HG03108 (cell line): ENCODE data around the gene PLEKHM1.

Experiments used
- ATAC-seq: cut with Tn5 transposase; IDR thresholded peaks from one replicate; pipeline ENCODE4 v1.9.1; 2021; ENCODE audit warnings: moderate library complexity; ENCODE audit not compliant: unreplicated experiment

Gene PLEKHM1

GRCh38 chr17:45404870-45405249, 85.7 kb downstream of the PLEKHM1 start:
- ATAC-seq, result no peak

DNA sequence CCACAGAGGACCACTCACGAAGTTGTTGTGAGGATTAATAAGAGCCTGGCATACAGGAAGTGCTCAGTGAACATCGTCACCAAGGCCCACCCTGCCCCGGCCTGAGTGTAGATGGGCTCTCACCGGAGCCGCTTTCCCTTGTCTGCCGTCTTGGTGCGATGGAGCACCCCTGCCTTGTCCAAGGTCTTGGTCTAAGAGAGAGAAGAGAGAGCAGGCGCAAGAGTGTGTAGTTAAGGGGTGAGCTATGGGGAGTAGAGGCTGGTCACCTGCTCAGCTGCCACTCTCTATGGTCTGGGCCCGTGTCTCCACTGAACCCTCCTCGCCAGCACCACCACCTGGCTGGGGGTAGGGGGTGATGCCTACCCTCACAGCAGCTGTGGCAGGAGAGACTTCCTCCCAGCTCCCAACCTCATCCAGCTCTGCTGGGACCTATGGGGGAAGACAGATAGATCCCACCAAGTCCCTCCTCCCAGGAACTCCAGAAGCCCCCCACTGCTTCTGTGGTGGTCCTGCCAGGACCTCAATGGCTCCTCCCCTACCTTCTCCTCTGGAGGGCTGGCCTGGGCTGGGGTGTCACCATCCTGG, 86.5 kb downstream of the PLEKHM1 start:
- ATAC-seq, result no peak

- no peak for ATAC-seq
Observed at GRCh38 chr17:45402916-45403315, 87.6 kb downstream of the PLEKHM1 start.

DNA sequence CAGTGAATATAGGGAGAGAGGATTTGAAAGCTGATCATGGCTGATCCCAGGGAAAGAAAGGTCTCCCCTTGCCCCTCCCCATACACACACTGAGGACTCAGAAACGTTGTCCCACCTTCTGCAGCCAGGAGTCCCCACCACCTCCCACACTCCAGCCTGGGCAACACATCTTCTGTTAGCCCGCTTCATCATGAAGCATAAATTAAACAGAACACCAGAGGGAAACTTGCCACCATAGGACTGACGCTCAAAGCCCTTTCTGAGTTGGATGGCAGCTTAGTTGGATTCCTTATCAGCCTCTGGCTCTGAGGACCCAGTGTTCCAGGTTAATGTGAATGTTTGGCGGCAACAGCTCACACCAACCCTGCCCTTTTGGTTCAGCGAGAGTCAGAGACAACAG, 91.7 kb downstream of the PLEKHM1 start:
- ATAC-seq, result no peak

- ATAC-seq, result no peak
Observed at GRCh38 chr17:45397796-45398195, 92.7 kb downstream of the PLEKHM1 start.

DNA sequence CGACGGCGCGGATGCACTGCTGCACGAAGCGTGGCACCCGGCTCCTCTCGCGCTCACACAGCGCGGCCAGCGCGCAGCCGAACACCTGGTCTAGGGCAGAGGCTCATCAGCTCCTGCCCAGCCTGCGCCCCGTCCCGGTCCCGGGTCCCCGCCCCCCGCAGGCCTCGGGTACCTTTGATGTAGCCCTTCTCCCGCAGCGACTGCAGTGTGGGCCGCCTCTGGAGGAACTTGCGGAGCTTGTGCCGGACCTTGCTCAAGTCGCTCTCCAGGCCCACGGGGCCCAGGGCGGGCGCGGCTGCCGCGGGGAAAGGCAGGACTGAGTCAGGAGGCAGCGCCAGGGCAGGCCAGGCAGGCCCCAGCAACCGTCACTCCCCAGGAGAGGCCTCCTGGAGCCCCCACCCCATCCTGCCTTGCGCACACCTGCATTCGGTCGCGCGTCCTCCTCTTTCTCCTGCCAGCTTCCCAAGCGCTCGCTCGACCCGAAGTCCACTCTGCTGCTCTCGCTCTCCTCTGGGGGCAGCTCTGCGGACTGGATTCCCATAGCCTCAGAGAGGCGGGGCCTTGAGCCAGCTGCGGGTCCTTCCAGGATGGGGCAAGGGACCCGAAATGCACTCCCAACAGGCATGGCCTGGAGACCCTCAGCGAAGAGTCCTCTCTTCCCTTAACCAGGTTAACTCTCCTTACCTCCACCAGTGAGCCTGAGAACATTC, 93.9 kb downstream of the PLEKHM1 start:
- ATAC-seq, result no peak

- ATAC-seq, result no peak
Observed at GRCh38 chr17:45395569-45396415, 94.7 kb downstream of the PLEKHM1 start.

- no peak for ATAC-seq
Observed at GRCh38 chr17:45394913-45395568, 95.5 kb downstream of the PLEKHM1 start.

GRCh38 chr17:45394564-45394912, 96.0 kb downstream of the PLEKHM1 start:
- no peak for ATAC-seq

DNA sequence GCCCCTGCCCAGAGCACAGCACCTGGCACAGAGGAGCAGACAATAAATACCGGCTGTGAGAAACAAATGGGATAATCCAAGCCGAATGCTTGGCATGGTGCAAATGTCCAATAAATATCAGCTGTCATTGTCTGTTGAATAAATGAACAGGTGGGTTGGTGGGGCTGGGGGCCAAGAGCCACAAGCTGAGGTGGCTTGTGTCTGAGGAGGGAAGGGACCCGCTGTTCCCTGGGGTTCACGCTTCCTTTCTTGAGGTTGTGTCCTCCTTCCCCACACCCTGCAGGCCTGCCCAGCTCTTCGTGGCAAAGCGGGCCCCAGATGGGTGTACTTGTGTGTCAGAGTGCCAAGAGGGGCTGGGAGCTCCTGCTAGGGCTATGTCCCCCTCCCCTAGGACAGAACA, 96.4 kb downstream of the PLEKHM1 start:
- no peak for ATAC-seq

GRCh38 chr17:45393411-45393810, 97.1 kb downstream of the PLEKHM1 start:
- no peak for ATAC-seq

DNA sequence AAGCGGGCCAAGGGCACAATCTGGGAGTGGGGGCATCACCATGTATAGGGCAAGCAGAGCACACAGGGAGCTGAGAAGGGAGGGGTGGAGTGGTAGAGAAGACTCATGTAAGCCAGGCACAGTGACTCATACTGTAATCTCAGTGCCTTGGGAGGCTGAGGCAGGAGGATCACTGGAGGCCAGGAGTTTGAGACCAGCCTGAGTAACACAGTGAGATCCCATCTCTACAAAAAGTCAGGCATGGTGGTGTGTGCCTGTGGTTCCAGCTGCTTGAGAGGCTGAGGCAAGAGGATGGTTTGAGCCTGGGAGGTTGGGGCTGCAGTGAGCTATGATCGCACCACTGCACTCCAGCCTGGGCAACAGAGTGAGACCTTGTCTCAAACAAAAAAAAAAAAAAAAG, 98.6 kb downstream of the PLEKHM1 start:
- ATAC-seq, result no peak

- ATAC-seq, result no peak
Observed at GRCh38 chr17:45391291-45391690, 99.2 kb downstream of the PLEKHM1 start.

GRCh38 chr17:45389354-45389753, 101.2 kb downstream of the PLEKHM1 start:
- ATAC-seq, result no peak

- ATAC-seq, result no peak
Observed at GRCh38 chr17:45388604-45389325, 101.8 kb downstream of the PLEKHM1 start.

DNA sequence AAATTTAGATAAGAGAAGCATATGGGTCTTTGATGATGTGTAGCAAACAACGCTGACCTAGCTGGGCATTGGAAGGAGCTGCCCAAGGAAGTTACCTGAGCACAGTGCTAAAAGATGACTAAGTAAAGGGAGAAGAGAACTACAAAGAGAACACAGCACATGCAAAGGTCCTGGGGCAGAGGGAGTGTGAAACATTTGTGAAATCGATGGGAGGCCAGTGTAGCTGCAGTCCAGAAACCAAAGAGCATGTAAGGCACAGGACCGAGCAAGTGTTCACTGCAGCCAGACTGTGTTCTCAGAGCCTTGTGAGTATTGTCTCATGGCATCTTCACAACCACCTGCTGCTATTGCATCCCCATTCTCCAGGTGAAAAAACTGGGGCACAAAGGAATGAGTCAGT, 102.8 kb downstream of the PLEKHM1 start:
- no peak for ATAC-seq

GRCh38 chr17:45386178-45386577, 104.3 kb downstream of the PLEKHM1 start:
- ATAC-seq, result no peak
